Right lobe of liver (tissue), 6 donors: Measurements from ENCODE around the gene MAP1B. TPM values are rescaled to one million over a fixed set of nuclear protein-coding genes. Genes with fewer than 3 reads are reported as not detected.

Experiments
- ATAC-seq, 4 donors: fragments of 200-7000 bp; cut with Tn5 transposase; one replicate each; pipeline ENCODE4 v1.9.1; 2020; ENCODE audit warnings: mild to moderate bottlenecking in 4 of 4, moderate library complexity in 4 of 4
- DNase-seq, 3 donors: peaks; one replicate each; pipeline ENCODE4 v3.0.0-alpha.2; 2020
- H3K27ac ChIP-seq, 3 donors: fragments of 200-600 bp; one replicate each; pipeline ENCODE4 v1.8.0; 2022
- H3K27me3 ChIP-seq, 2 donors: fragments of 200-600 bp; one replicate each; pipeline ENCODE4 v1.8.0; 2022
- H3K36me3 ChIP-seq, 4 donors: fragments of 200-600 bp; sonication (generic) in 1 of 4; one replicate each; pipeline versions ENCODE4 v1.5.1 to v1.8.0; 2017 to 2022; ENCODE audit warnings: control low read depth in 1 of 4
- H3K4me1 ChIP-seq, 4 donors: fragments of 200-600 bp; sonication (generic) in 1 of 4; one replicate each; pipeline versions ENCODE4 v1.5.1 to v1.8.0; 2017 to 2022; ENCODE audit warnings: control low read depth in 1 of 4
- H3K4me3 ChIP-seq, 3 donors: fragments of 200-600 bp; one replicate each; pipeline ENCODE4 v1.8.0; 2022
- H3K9me3 ChIP-seq, 4 donors: fragments of 200-600 bp; sonication (generic) in 1 of 4; one replicate each; pipeline versions ENCODE4 v1.5.1 to v1.8.0; 2017 to 2022; ENCODE audit warnings: control low read depth in 1 of 4
- POLR2A ChIP-seq: fragments of 450-650 bp; IDR thresholded peaks from one replicate; pipeline ENCODE4 v1.6.1; 2017; ENCODE audit warnings: antibody characterized with exemption, mild to moderate bottlenecking
- WGBS: methylation state at CpG from one replicate; pipeline ENCODE4 v1.1.6; 2018; ENCODE audit warnings: low coverage, low lambda C conversion rate; ENCODE audit not compliant: insufficient coverage; ENCODE audit errors: missing lambda C conversion rate; 5-methylcytosine and 5-hydroxymethylcytosine counted together
- intact Hi-C, 2 donors: fragments of 100-400 bp; cut with DNase I; formaldehyde crosslinking; loops; one replicate each; pipeline versions ENCODE4 v1.11.2 to v1.14.1; 2022
- total RNA-seq, 6 experiments: library from RNA; depleted of rRNA in 2 of 6; stranded (reverse); fragments of >200 nt in 2 of 6; fragmentation: NEBNext Ultra II Directional in 3 of 6; extraction: Animal tissue kit (Norgen Biotek cat#: 25700) in 3 of 6; gene quantifications; one replicate each; pipeline versions ENCODE4 v1.1.0 to v1.2.4, GENCODE V29; 2016 to 2023
- TF ChIP-seq, protein P1 (sequence below), 4 donors: fragments of 200-600 bp in 3 of 4; fragments of 450-650 bp in 1 of 4; IDR thresholded peaks; one replicate each; pipeline versions ENCODE4 v1.5.1 to v1.8.0; 2016 to 2022; ENCODE audit warnings: antibody characterized with exemption in 4 of 4, mild to moderate bottlenecking in 2 of 4
- donor health status: DM: no; HTN: yes; CAD: no.
- donor health status: DM: no; HTN: no; CAD: no.
- donor health status: DM: no; HTN: no; CAD: no.
- donor health status: DM: no; HTN: yes; CAD: no.
- donor health status: DM: no; HTN: yes; CAD: no.

MAP1B gene
- total RNA-seq, 6 experiments from 2014 or later, result 2.4 to 14.0 (median 5.3) TPM

DNA sequence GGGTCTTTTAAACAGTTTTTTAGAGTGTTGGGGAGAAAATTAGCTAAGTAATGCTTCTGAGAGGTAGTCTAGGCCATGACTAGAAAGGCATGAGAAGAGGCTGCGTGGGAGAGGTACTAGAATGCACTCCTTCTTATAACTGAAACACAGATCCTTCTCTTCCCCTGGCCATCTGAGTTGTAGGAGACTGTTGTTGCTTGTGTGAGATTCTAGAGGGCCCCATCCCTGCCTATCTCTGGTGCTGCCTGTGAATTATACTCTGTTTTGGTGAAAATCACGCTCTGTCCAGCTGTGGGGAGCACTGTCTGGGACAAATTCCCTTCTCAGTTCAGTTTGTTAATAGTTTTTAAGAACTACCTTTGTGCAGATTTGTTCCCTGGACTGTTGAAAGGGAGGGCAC lies 37.5 kb downstream of the MAP1B start:
- H3K9me3 ChIP-seq, result no peaks in the 10 kb centered on the region
- H3K27me3 ChIP-seq, result no peaks in the 10 kb centered on the region
- no peak overlapping the region for H3K27ac ChIP-seq
- H3K36me3 ChIP-seq, result no peaks in the 10 kb centered on the region
- no peak for ATAC-seq
- DNase-seq, result no peak
- H3K4me1 ChIP-seq, result no peaks in the 10 kb centered on the region
- intact Hi-C loops, result loop anchor here in 1 of 2 donors (10.0 kb wide), 1 partner anchor 170 kb away; no protein-coding TSS in a partner anchor
- no peak overlapping the region for H3K4me3 ChIP-seq
- WGBS, result 85% methylated on average over 2 of the region's 2 CpGs
- TF ChIP-seq, protein P1, sequence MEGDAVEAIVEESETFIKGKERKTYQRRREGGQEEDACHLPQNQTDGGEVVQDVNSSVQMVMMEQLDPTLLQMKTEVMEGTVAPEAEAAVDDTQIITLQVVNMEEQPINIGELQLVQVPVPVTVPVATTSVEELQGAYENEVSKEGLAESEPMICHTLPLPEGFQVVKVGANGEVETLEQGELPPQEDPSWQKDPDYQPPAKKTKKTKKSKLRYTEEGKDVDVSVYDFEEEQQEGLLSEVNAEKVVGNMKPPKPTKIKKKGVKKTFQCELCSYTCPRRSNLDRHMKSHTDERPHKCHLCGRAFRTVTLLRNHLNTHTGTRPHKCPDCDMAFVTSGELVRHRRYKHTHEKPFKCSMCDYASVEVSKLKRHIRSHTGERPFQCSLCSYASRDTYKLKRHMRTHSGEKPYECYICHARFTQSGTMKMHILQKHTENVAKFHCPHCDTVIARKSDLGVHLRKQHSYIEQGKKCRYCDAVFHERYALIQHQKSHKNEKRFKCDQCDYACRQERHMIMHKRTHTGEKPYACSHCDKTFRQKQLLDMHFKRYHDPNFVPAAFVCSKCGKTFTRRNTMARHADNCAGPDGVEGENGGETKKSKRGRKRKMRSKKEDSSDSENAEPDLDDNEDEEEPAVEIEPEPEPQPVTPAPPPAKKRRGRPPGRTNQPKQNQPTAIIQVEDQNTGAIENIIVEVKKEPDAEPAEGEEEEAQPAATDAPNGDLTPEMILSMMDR (IDR thresholded peaks at IDR 0.05), result no peak
- TF ChIP-seq POLR2A, result no peak

DNA sequence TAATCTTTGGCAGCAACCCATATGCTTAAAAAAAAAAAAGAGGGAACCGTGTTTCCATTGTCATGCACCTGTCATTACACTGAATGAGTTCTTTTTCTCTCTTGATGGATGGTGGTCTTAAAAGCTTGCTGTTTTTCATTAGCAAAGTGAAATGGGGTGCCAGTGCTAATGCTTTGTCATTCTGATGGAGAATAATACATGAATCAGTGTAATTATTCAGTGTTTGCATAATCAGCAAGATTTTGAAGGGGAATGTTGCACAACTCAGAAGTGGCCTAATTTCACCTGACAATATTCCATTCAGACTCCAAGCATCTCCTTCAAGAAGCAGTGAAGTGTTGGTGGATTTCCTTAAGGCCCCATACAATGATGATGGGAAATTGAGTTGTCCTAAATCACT lies 38.1 kb downstream of the MAP1B start:
- ATAC-seq, result no peak
- H3K9me3 ChIP-seq, result no peaks in the 10 kb centered on the region
- no peak for DNase-seq
- H3K4me1 ChIP-seq, result no peaks in the 10 kb centered on the region
- no peak for TF ChIP-seq POLR2A
- TF ChIP-seq, protein P1 (IDR thresholded peaks at IDR 0.05), result no peak
- H3K4me3 ChIP-seq, result no peak overlapping the region
- 44% methylated on average over 1 of the region's 1 CpG for WGBS
- no peaks in the 10 kb centered on the region for H3K27me3 ChIP-seq
- intact Hi-C loops, result loop anchor here in 1 of 2 donors (10.0 kb wide), 1 partner anchor 169 kb away; no protein-coding TSS in a partner anchor
- H3K36me3 ChIP-seq, result no peaks in the 10 kb centered on the region
- H3K27ac ChIP-seq, result no peak overlapping the region

DNA sequence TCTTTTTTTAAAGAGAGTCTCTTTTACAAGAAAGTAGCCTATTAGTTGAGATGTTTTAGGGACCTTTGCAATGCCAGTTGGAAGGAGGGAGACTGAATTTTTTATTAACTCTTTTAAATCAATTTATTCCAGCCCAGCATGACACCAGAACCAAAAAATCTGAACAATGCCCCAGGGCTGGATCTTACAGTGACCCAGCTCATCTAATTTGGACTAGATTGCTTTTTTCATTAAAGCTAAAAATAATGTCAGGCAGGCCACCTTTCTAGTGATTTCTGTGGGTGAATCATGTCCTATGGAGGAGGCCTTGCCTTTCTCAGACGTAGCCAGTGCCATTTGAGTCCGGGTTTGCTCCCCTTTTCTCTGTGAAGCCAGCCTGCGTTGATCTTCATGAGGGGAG lies 38.8 kb downstream of the MAP1B start:
- no peaks in the 10 kb centered on the region for H3K27me3 ChIP-seq
- DNase-seq (no peak), ATAC-seq (no peak)
- intact Hi-C loops, result loop anchor here in 1 of 2 donors (10.0 kb wide), 1 partner anchor 169 kb away; no protein-coding TSS in a partner anchor
- no peaks in the 10 kb centered on the region for H3K4me1 ChIP-seq
- no peak overlapping the region for H3K27ac ChIP-seq
- H3K9me3 ChIP-seq, result no peaks in the 10 kb centered on the region
- H3K4me3 ChIP-seq, result no peak overlapping the region
- no peaks in the 10 kb centered on the region for H3K36me3 ChIP-seq
- WGBS, result 92% methylated on average over 2 of the region's 3 CpGs
- TF ChIP-seq, protein P1 (IDR thresholded peaks at IDR 0.05), result no peak
- no peak for TF ChIP-seq POLR2A

DNA sequence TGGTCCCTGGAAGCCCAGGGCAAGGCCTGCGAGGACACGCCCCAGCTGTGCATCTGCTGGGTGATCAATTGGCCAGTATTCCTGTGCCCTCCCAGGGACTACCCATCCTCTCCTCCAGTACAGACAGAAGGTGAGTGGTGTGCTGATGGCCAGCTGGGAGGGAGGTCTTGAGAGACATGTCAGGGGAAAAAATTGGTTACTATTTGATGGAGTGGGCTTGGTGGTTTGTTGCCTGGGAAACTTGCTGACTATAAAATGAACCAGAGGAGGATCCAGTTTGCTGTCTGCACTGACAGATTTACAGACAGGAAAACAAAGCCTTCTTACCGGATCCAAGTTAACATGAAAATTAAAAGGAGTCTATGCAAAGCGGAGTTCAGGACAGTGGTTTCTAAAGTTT lies 40.3 kb downstream of the MAP1B start:
- intact Hi-C loops, result loop anchor here in 1 of 2 donors (10.0 kb wide), 1 partner anchor 167 kb away; no protein-coding TSS in a partner anchor
- no peak for DNase-seq

More for the DNA sequence above, 40.3 kb downstream of the MAP1B start:
- no peak for ATAC-seq
- Histone ChIP-seq H3K27ac (no peak overlapping the region), H3K4me1 (no peaks in the 10 kb centered on the region), H3K36me3 (no peaks in the 10 kb centered on the region), H3K27me3 (no peaks in the 10 kb centered on the region), H3K4me3 (no peak overlapping the region), H3K9me3 (no peaks in the 10 kb centered on the region)
- no peak for TF ChIP-seq POLR2A
- TF ChIP-seq, protein P1 (IDR thresholded peaks at IDR 0.05), result no peak
- 83% methylated on average over 3 of the region's 4 CpGs for WGBS
